Naive thymus-derived CD4-positive, alpha-beta T cell (primary cell): ENCODE data around the gene RUSC1. TPM values are rescaled to one million over a fixed set of nuclear protein-coding genes. Genes with fewer than 3 reads are reported as not detected.
"Not testable (repeated sequence)": the region's sequence is repeated elsewhere in the genome, so short reads cannot be mapped to it uniquely, and the experiment has no call there.

Source experiments
- ATAC-seq: fragments of 150-1000 bp; cut with Tn5 transposase; 2 replicates; pipeline ENCODE4 v1.10.0; 2021; ENCODE audit warnings: mild to moderate bottlenecking, moderate library complexity
- CTCF ChIA-PET: fragments of 350-600 bp; sonication (Branson Sonifier 250); formaldehyde crosslinking; loops from one replicate; lab custom pipeline; 2021; ENCODE audit warnings: antibody characterized with exemption; lab: Charles Lee
- POLR2A ChIA-PET: fragments of 350-600 bp; sonication (Branson Sonifier 250); formaldehyde crosslinking; loops from one replicate; lab custom pipeline; 2021; ENCODE audit warnings: antibody characterized with exemption, inconsistent platforms; lab: Charles Lee
- DNase-seq, 9 donors: peaks; one replicate each; pipeline versions ENCODE4 v3.0.0 to v3.0.0-alpha.2; 2020 to 2022; ENCODE audit warnings: mixed read lengths in 1 of 9
- H3K27ac ChIP-seq: one replicate; pipeline ENCODE4 v1.7.0; 2013; ENCODE audit warnings: mild to moderate bottlenecking, low read depth, low read length, moderate library complexity
- H3K27me3 ChIP-seq, 2 donors: one replicate each; pipeline ENCODE4 v1.7.0; 2013; ENCODE audit warnings: low read length in 2 of 2, mild to moderate bottlenecking in 2 of 2, moderate library complexity in 2 of 2; ENCODE audit not compliant: control insufficient read depth in 2 of 2, insufficient read depth in 2 of 2
- H3K36me3 ChIP-seq, 3 experiments: 1 replicate in 2 of 3; 2 replicates in 1 of 3; pipeline ENCODE4 v1.7.0; 2013; ENCODE audit warnings: low read length in 3 of 3, mild to moderate bottlenecking in 3 of 3, moderate library complexity in 1 of 3; ENCODE audit not compliant: insufficient read depth in 3 of 3, control insufficient read depth in 2 of 3
- H3K4me1 ChIP-seq, 2 donors: one replicate each; pipeline ENCODE4 v1.7.0; 2013; ENCODE audit warnings: low read length in 2 of 2, mild to moderate bottlenecking in 2 of 2, moderate library complexity in 1 of 2; ENCODE audit not compliant: control insufficient read depth in 2 of 2, insufficient read depth in 2 of 2
- H3K4me3 ChIP-seq: 2 replicates; pipeline ENCODE4 v1.7.0; 2013; ENCODE audit warnings: mild to moderate bottlenecking, low read length
- H3K9me3 ChIP-seq, 3 experiments: 1 replicate in 2 of 3; 2 replicates in 1 of 3; pipeline ENCODE4 v1.7.0; 2013; ENCODE audit warnings: low read length in 3 of 3; ENCODE audit not compliant: control insufficient read depth in 2 of 3
- H3K27ac Mint-ChIP-seq, 9 donors: one replicate each; pipeline ENCODE4 v1.8.0; 2020 to 2022; ENCODE audit warnings: mixed read lengths in 9 of 9, mild to moderate bottlenecking in 8 of 9, moderate library complexity in 5 of 9, inconsistent platforms in 2 of 9
- H3K27me3 Mint-ChIP-seq, 5 donors: one replicate each; pipeline ENCODE4 v1.8.0; 2021 to 2022; ENCODE audit warnings: mixed read lengths in 5 of 5, mild to moderate bottlenecking in 1 of 5
- H3K36me3 Mint-ChIP-seq, 5 donors: one replicate each; pipeline ENCODE4 v1.8.0; 2020 to 2022; ENCODE audit warnings: mixed read lengths in 5 of 5, mild to moderate bottlenecking in 3 of 5, inconsistent platforms in 1 of 5
- H3K4me1 Mint-ChIP-seq, 7 donors: one replicate each; pipeline ENCODE4 v1.8.0; 2020 to 2022; ENCODE audit warnings: mixed read lengths in 7 of 7, mild to moderate bottlenecking in 3 of 7, inconsistent platforms in 1 of 7
- H3K4me3 Mint-ChIP-seq, 10 donors: one replicate each; pipeline ENCODE4 v1.8.0; 2020 to 2022; ENCODE audit warnings: mild to moderate bottlenecking in 10 of 10, mixed read lengths in 10 of 10, moderate library complexity in 6 of 10, inconsistent platforms in 2 of 10
- H3K9me3 Mint-ChIP-seq, 11 donors: one replicate each; pipeline ENCODE4 v1.8.0; 2020 to 2022; ENCODE audit warnings: mixed read lengths in 11 of 11, mild to moderate bottlenecking in 4 of 11, inconsistent platforms in 1 of 11, moderate library complexity in 1 of 11
- intact Hi-C, 2 donors: fragments of 100-400 bp; cut with micrococcal nuclease; formaldehyde crosslinking; loops; one replicate each; pipeline ENCODE4 v1.15.1; 2023
- polyA plus RNA-seq, 2 donors: library from polyadenylated mRNA; unstranded; fragments of 300-500 nt; fragmentation: Illumina TruSeq; gene quantifications; one replicate each; pipeline ENCODE4 v1.2.3, GENCODE V29; 2021
- total RNA-seq, 6 experiments: library from RNA in 5 of 6; stranded (reverse) in 5 of 6; gene quantifications; 1 replicate in 5 of 6; 2 replicates in 1 of 6; pipeline ENCODE4 v1.2.3 and lab custom pipeline; 2021 to 2026

The RUSC1 gene
- total and polyA plus RNA-seq, 7 experiments from 2014 or later, result 6.8 to 26.8 (median 15.4) TPM

DNA sequence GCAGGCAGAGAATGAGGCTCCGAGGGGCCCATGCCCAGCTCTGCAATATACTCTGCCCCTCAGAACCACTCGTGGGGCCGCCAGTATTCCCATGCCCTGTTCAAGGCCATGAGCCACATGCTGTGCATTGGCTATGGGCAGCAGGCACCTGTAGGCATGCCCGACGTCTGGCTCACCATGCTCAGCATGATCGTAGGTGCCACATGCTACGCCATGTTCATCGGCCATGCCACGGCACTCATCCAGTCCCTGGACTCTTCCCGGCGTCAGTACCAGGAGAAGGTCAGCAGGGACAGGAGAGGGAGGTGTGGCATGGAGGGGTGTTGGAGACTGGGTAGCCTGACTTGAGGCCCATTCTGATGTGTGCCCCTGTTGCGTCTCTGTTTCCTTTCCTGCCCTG lies 36.2 kb upstream of the RUSC1 start:
- peaks cover 0 to under 1% (median 0%) of the 10 kb centered on the region in 5 donors for H3K27me3 Mint-ChIP-seq
- H3K27me3 ChIP-seq, result no peaks in the 10 kb centered on the region
- H3K9me3 Mint-ChIP-seq, result no peaks in the 10 kb centered on the region
- H3K4me1 ChIP-seq, result no peaks in the 10 kb centered on the region
- POLR2A ChIA-PET, result no interaction called here
- no peaks in the 10 kb centered on the region for H3K36me3 ChIP-seq
- H3K36me3 Mint-ChIP-seq, result no peaks in the 10 kb centered on the region
- H3K4me1 Mint-ChIP-seq, result peaks cover 0 to 1% (median 0%) of the 10 kb centered on the region in 7 donors
- DNase-seq (no peak), ATAC-seq (no peak)
- H3K27ac Mint-ChIP-seq, result no peak overlapping the region
- no peak overlapping the region for H3K4me3 Mint-ChIP-seq
- H3K9me3 ChIP-seq, result no peaks in the 10 kb centered on the region
- intact Hi-C loops, result no loop called here
- CTCF ChIA-PET, result no interaction called here
- H3K27ac ChIP-seq, result no peak overlapping the region
- H3K4me3 ChIP-seq, result no peak overlapping the region

DNA sequence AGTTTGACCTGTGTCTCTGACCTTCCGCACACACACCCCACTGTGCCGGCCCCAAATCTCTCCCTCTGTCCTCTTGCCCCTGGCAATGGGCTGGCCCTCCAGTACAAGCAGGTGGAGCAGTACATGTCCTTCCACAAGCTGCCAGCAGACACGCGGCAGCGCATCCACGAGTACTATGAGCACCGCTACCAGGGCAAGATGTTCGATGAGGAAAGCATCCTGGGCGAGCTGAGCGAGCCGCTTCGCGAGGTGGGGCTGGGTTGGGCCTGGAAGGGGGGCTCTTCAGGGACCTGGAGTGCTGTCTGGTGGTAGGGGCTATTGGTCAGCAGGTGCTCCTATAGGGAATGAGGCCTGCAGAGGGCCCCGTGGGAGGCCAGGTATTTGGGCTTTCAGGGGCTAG lies 35.6 kb upstream of the RUSC1 start:
- ChIA-PET CTCF (interaction anchor here (1.0 kb wide), 1 partner anchor 193 kb away, joined by 4 read pairs; no protein-coding TSS in a partner anchor), POLR2A (no interaction called here)
- H3K27ac Mint-ChIP-seq, result no peak overlapping the region
- no peaks in the 10 kb centered on the region for H3K9me3 Mint-ChIP-seq
- Histone ChIP-seq H3K36me3 (no peaks in the 10 kb centered on the region), H3K27ac (no peak overlapping the region), H3K4me3 (no peak overlapping the region), H3K4me1 (no peaks in the 10 kb centered on the region), H3K27me3 (no peaks in the 10 kb centered on the region), H3K9me3 (no peaks in the 10 kb centered on the region)
- no peak overlapping the region for H3K4me3 Mint-ChIP-seq
- H3K36me3 Mint-ChIP-seq, result no peaks in the 10 kb centered on the region
- DNase-seq (no peak), ATAC-seq (no peak)
- peaks cover 0 to under 1% (median 0%) of the 10 kb centered on the region in 5 donors for H3K27me3 Mint-ChIP-seq
- intact Hi-C loops, result no loop called here
- H3K4me1 Mint-ChIP-seq, result peaks cover 0 to 1% (median 0%) of the 10 kb centered on the region in 7 donors

DNA sequence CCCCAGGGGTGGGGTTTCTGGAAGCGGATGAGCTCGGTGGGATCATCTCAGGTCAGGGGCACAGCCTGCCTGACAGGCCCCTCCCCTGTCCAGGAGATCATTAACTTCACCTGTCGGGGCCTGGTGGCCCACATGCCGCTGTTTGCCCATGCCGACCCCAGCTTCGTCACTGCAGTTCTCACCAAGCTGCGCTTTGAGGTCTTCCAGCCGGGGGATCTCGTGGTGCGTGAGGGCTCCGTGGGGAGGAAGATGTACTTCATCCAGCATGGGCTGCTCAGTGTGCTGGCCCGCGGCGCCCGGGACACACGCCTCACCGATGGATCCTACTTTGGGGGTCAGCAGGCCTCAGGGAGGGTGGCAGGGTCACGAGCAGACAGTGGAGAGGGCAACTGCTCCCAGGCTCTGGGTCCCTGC lies 35.1 kb upstream of the RUSC1 start:
- Histone ChIP-seq H3K9me3 (no peaks in the 10 kb centered on the region), H3K4me3 (no peak overlapping the region), H3K36me3 (no peaks in the 10 kb centered on the region), H3K27ac (no peak overlapping the region), H3K27me3 (no peaks in the 10 kb centered on the region), H3K4me1 (no peaks in the 10 kb centered on the region)
- ATAC-seq, result no peak
- ChIA-PET POLR2A (no interaction called here), CTCF (interaction anchor here (1.0 kb wide), 1 partner anchor 194 kb away, joined by 4 read pairs; no protein-coding TSS in a partner anchor)
- no peak for DNase-seq
- H3K36me3 Mint-ChIP-seq, result no peaks in the 10 kb centered on the region
- intact Hi-C loops, result no loop called here
- peaks cover 0 to 1% (median 0%) of the 10 kb centered on the region in 7 donors for H3K4me1 Mint-ChIP-seq
- H3K27ac Mint-ChIP-seq, result no peak overlapping the region
- peaks cover 0 to 5% (median 0%) of the 10 kb centered on the region in 5 donors for H3K27me3 Mint-ChIP-seq
- H3K4me3 Mint-ChIP-seq, result no peak overlapping the region
- H3K9me3 Mint-ChIP-seq, result no peaks in the 10 kb centered on the region

DNA sequence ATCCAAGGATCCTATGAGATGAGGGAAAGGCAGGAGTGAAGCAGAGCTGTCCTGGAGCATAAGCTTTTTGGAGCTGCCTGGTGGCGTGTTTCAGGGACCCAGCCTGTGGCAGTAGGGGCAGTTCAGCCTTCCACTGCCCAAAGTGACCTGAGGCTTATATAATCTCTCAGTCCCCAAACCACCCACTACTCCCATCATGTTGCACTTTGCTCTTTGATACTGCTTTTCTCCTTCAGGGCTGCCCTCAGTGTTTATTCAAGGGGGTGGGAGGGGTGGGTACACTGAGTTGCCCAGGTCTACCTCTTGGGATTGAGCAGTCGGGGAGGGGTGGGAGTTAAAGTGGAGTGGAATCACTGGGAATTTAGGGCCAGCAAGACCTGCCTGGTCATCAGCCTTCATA lies 34.1 kb upstream of the RUSC1 start:
- Mint-ChIP-seq H3K4me3 (no peak overlapping the region), H3K36me3 (no peaks in the 10 kb centered on the region), H3K9me3 (no peaks in the 10 kb centered on the region), H3K27ac (no peak overlapping the region), H3K27me3 (peaks cover 0 to 5% (median 0%) of the 10 kb centered on the region in 5 donors), H3K4me1 (peaks cover 0 to 1% (median 0%) of the 10 kb centered on the region in 7 donors)
- Histone ChIP-seq H3K27me3 (no peaks in the 10 kb centered on the region), H3K4me1 (no peaks in the 10 kb centered on the region), H3K9me3 (no peaks in the 10 kb centered on the region), H3K36me3 (no peaks in the 10 kb centered on the region), H3K4me3 (no peak overlapping the region), H3K27ac (no peak overlapping the region)
- no peak for DNase-seq
- CTCF ChIA-PET, result no interaction called here
- POLR2A ChIA-PET, result no interaction called here
- ATAC-seq, result no peak
- intact Hi-C loops, result no loop called here

DNA sequence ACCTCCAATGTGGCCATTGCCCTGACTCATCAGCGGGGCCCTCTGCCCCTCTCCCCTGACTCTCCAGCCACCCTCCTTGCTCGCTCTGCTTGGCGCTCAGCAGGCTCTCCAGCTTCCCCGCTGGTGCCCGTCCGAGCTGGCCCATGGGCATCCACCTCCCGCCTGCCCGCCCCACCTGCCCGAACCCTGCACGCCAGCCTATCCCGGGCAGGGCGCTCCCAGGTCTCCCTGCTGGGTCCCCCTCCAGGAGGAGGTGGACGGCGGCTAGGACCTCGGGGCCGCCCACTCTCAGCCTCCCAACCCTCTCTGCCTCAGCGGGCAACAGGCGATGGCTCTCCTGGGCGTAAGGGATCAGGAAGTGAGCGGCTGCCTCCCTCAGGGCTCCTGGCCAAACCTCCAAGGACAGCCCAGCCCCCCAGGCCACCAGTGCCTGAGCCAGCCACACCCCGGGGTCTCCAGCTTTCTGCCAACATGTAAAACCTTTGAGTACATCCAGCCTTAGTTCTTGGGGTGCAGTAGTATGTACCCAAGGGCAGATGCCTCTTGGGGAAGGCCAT lies 32.6 kb upstream of the RUSC1 start:
- H3K36me3 ChIP-seq, result no peaks in the 10 kb centered on the region
- no peak for DNase-seq
- no peak for ATAC-seq
- no peak overlapping the region for H3K27ac Mint-ChIP-seq
- H3K36me3 Mint-ChIP-seq, result no peaks in the 10 kb centered on the region
- no peaks in the 10 kb centered on the region for H3K27me3 ChIP-seq
- H3K4me1 ChIP-seq, result no peaks in the 10 kb centered on the region
- ChIA-PET CTCF (no interaction called here), POLR2A (no interaction called here)
- H3K9me3 ChIP-seq, result no peaks in the 10 kb centered on the region
- intact Hi-C loops, result no loop called here
- H3K4me3 Mint-ChIP-seq, result no peak overlapping the region
- H3K4me3 ChIP-seq, result no peak overlapping the region
- H3K27ac ChIP-seq, result no peak overlapping the region
- H3K27me3 Mint-ChIP-seq, result peaks cover 0 to 9% (median 0%) of the 10 kb centered on the region in 5 donors
- no peaks in the 10 kb centered on the region for H3K9me3 Mint-ChIP-seq
- H3K4me1 Mint-ChIP-seq, result peaks cover 0 to 1% (median 0%) of the 10 kb centered on the region in 7 donors

DNA sequence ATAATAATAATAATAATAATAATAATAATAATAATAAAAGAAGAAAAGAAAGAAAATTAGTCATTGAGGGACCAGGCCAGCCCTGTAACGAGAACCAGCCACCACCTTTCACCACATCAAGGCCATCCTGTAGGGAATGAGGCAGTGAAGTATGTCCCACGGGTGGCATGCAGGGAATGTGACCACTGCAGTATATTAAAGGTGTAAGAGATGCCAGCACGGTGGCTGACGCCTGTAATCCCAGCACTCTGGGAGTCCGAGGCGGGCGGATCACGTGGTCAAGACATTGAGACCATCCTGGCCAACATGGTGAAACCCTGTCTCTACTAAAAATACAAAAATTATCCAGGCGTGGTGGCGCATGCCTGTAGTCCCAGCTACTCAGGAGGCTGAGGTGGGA lies 29.7 kb upstream of the RUSC1 start:
- H3K27me3 ChIP-seq, POLR2A ChIA-PET, CTCF ChIA-PET, H3K27ac Mint-ChIP-seq, ATAC-seq, H3K27ac ChIP-seq, H3K36me3 Mint-ChIP-seq, H3K9me3 ChIP-seq, H3K36me3 ChIP-seq, H3K9me3 Mint-ChIP-seq, DNase-seq, H3K4me1 ChIP-seq, H3K4me3 Mint-ChIP-seq, intact Hi-C loops, H3K4me3 ChIP-seq, H3K4me1 Mint-ChIP-seq: not testable (repeated sequence)
- peaks cover 19 to 33% (median 20%) of the 10 kb centered on the region in 5 donors for H3K27me3 Mint-ChIP-seq

DNA sequence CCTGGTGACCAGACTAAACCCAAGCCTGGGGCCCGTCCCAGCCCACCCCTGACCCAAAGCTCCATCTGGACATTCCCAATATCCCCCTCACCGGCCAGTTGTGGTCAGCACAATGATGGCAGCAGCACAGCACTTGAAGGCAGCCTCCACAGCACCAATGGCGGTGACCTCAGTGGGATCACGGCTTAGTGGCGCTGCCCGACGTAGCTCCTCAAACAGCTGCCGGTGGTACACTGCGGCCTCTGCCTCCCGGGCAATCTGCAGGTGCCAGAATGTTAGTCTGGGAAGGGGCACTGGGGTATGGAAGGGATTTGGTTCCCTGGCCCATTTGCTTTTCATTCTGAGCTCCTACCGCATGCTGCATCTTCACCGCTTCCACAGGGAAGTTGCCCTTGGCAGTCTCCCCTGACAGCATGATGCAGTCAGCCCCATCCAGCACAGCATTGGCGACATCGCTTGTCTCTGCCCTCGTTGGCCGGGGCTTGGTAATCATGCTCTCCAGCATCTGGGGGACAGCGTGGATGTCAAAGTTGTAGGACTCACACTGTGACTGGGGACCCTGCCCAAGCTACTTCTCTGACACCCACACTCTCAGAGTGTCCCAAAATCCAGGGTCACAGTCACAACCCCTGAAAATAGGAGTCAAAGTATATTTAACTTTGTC lies 27.5 kb upstream of the RUSC1 start:
- DNase-seq (no peak), ATAC-seq (no peak)
- ChIA-PET CTCF (no interaction called here), POLR2A (no interaction called here)
- Histone ChIP-seq H3K4me1 (no peaks in the 10 kb centered on the region), H3K4me3 (no peak overlapping the region), H3K27me3 (no peaks in the 10 kb centered on the region), H3K36me3 (no peaks in the 10 kb centered on the region), H3K27ac (no peak overlapping the region), H3K9me3 (no peaks in the 10 kb centered on the region)
- peaks cover 3 to 15% (median 4%) of the 10 kb centered on the region in 7 donors for H3K4me1 Mint-ChIP-seq
- no peaks in the 10 kb centered on the region for H3K36me3 Mint-ChIP-seq
- no peak overlapping the region for H3K27ac Mint-ChIP-seq
- peaks cover 31 to 52% (median 39%) of the 10 kb centered on the region in 5 donors for H3K27me3 Mint-ChIP-seq
- intact Hi-C loops, result no loop called here
- H3K9me3 Mint-ChIP-seq, result no peaks in the 10 kb centered on the region
- H3K4me3 Mint-ChIP-seq, result no peak overlapping the region
